HEK293 (cell line): ENCODE data around the gene ADAMTSL3.
A peak's percentile ranks its signal among the peaks of the same experiment; 100 is the strongest.

Experiments
- CTCF ChIA-PET: fragments of 350-600 bp; formaldehyde crosslinking; extraction: SDS; loops from one replicate; lab custom pipeline; 2021; ENCODE audit warnings: antibody characterized with exemption; lab: Yijun Ruan, JAX
- POLR2A ChIA-PET: fragments of 300-600 bp; formaldehyde crosslinking; extraction: SDS; loops from one replicate; lab custom pipeline; 2020; ENCODE audit warnings: antibody characterized with exemption, inconsistent platforms; lab: Yijun Ruan, JAX
- H3K27ac ChIP-seq: fragments of 200-500 bp; sonication (Bioruptor generic); 2 replicates; pipeline ENCODE4 v1.5.1; 2014; ENCODE audit warnings: low read depth, low read length, control low read depth, inconsistent platforms; ENCODE audit errors: extremely low read depth
- H3K36me3 ChIP-seq, 2 experiments: fragments of 200-500 bp in 1 of 2; sonication (Bioruptor generic) in 1 of 2; 1 replicate in 1 of 2; 2 replicates in 1 of 2; pipeline ENCODE4 v1.5.1; 2014 to 2017; ENCODE audit warnings: inconsistent platforms in 2 of 2, low read length in 2 of 2; ENCODE audit not compliant: control insufficient read depth in 2 of 2, insufficient read depth in 1 of 2
- H3K4me1 ChIP-seq: fragments of 200-500 bp; sonication (Bioruptor generic); 2 replicates; pipeline ENCODE4 v1.5.1; 2014; ENCODE audit warnings: mild to moderate bottlenecking, low read length, inconsistent platforms; ENCODE audit not compliant: control insufficient read depth, insufficient read depth
- H3K4me3 ChIP-seq: 2 replicates; pipeline ENCODE4 v1.5.1; 2011; ENCODE audit warnings: low read depth, mild to moderate bottlenecking, control low read depth, low read length, moderate library complexity
- H3K9me3 ChIP-seq: fragments of 200-500 bp; sonication (Bioruptor generic); 2 replicates; pipeline ENCODE4 v1.5.1; 2014; ENCODE audit warnings: low read depth, low read length, inconsistent platforms; ENCODE audit not compliant: control insufficient read depth, insufficient read depth
- KLF9 ChIP-seq: fragments of 450-650 bp; formaldehyde crosslinking; IDR thresholded peaks from 2 replicates; pipeline ENCODE4 v1.5.1; 2016; ENCODE audit warnings: missing biosample characterization, missing genetic modification characterization, low read depth
- RBAK ChIP-seq: fragments of 450-650 bp; formaldehyde crosslinking; IDR thresholded peaks from 2 replicates; pipeline ENCODE4 v1.5.1; 2016; ENCODE audit warnings: missing biosample characterization, missing genetic modification characterization
- ZBTB20 ChIP-seq: fragments of 450-650 bp; formaldehyde crosslinking; IDR thresholded peaks from 2 replicates; pipeline ENCODE4 v1.5.1; 2016; ENCODE audit warnings: missing biosample characterization, missing genetic modification characterization
- ZBTB8A ChIP-seq: fragments of 450-650 bp; formaldehyde crosslinking; IDR thresholded peaks from 2 replicates; pipeline ENCODE4 v1.5.1; 2016; ENCODE audit warnings: missing biosample characterization, missing genetic modification characterization
- ZNF23 ChIP-seq: fragments of 450-650 bp; formaldehyde crosslinking; IDR thresholded peaks from 2 replicates; pipeline ENCODE4 v1.5.1; 2016; ENCODE audit warnings: missing biosample characterization, missing genetic modification characterization, borderline replicate concordance
- ZNF335 ChIP-seq: fragments of 450-650 bp; formaldehyde crosslinking; conservative IDR thresholded peaks from 2 replicates; pipeline ENCODE4 v1.5.1; 2016; ENCODE audit warnings: missing biosample characterization, missing genetic modification characterization
- ZNF660 ChIP-seq: fragments of 450-650 bp; IDR thresholded peaks from 2 replicates; pipeline ENCODE4 v1.5.1; 2018; ENCODE audit warnings: missing biosample characterization, mild to moderate bottlenecking, missing genetic modification characterization
- TF ChIP-seq, protein P1 (sequence below): fragments of 450-650 bp; formaldehyde crosslinking; IDR thresholded peaks from 2 replicates; pipeline ENCODE4 v1.5.1; 2016; ENCODE audit warnings: missing biosample characterization, missing genetic modification characterization
- TF ChIP-seq, protein P2 (sequence below): fragments of 450-650 bp; formaldehyde crosslinking; IDR thresholded peaks from 2 replicates; pipeline ENCODE4 v1.5.1; 2016; ENCODE audit warnings: missing biosample characterization, missing genetic modification characterization
- TF ChIP-seq, protein P3 (sequence below): fragments of 450-650 bp; formaldehyde crosslinking; IDR thresholded peaks from 2 replicates; pipeline ENCODE4 v1.5.1; 2016; ENCODE audit warnings: missing biosample characterization, missing genetic modification characterization
- TF ChIP-seq, protein P4 (sequence below): fragments of 450-650 bp; formaldehyde crosslinking; IDR thresholded peaks from 2 replicates; pipeline ENCODE4 v1.5.1; 2016; ENCODE audit warnings: missing biosample characterization, missing genetic modification characterization
- TF ChIP-seq, protein P5 (sequence below): fragments of 450-650 bp; formaldehyde crosslinking; IDR thresholded peaks from 2 replicates; pipeline ENCODE4 v1.5.1; 2016; ENCODE audit warnings: missing biosample characterization, missing genetic modification characterization
- TF ChIP-seq, protein P6 (sequence below): fragments of 450-650 bp; formaldehyde crosslinking; IDR thresholded peaks from 2 replicates; pipeline ENCODE4 v1.5.1; 2017; ENCODE audit warnings: missing biosample characterization, missing genetic modification characterization
- TF ChIP-seq, protein P7 (sequence below): fragments of 450-650 bp; formaldehyde crosslinking; IDR thresholded peaks from 2 replicates; pipeline ENCODE4 v1.5.1; 2016; ENCODE audit warnings: missing biosample characterization, missing genetic modification characterization, borderline replicate concordance

Gene ADAMTSL3, protein sequence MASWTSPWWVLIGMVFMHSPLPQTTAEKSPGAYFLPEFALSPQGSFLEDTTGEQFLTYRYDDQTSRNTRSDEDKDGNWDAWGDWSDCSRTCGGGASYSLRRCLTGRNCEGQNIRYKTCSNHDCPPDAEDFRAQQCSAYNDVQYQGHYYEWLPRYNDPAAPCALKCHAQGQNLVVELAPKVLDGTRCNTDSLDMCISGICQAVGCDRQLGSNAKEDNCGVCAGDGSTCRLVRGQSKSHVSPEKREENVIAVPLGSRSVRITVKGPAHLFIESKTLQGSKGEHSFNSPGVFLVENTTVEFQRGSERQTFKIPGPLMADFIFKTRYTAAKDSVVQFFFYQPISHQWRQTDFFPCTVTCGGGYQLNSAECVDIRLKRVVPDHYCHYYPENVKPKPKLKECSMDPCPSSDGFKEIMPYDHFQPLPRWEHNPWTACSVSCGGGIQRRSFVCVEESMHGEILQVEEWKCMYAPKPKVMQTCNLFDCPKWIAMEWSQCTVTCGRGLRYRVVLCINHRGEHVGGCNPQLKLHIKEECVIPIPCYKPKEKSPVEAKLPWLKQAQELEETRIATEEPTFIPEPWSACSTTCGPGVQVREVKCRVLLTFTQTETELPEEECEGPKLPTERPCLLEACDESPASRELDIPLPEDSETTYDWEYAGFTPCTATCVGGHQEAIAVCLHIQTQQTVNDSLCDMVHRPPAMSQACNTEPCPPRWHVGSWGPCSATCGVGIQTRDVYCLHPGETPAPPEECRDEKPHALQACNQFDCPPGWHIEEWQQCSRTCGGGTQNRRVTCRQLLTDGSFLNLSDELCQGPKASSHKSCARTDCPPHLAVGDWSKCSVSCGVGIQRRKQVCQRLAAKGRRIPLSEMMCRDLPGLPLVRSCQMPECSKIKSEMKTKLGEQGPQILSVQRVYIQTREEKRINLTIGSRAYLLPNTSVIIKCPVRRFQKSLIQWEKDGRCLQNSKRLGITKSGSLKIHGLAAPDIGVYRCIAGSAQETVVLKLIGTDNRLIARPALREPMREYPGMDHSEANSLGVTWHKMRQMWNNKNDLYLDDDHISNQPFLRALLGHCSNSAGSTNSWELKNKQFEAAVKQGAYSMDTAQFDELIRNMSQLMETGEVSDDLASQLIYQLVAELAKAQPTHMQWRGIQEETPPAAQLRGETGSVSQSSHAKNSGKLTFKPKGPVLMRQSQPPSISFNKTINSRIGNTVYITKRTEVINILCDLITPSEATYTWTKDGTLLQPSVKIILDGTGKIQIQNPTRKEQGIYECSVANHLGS (N-terminal part only)

DNA sequence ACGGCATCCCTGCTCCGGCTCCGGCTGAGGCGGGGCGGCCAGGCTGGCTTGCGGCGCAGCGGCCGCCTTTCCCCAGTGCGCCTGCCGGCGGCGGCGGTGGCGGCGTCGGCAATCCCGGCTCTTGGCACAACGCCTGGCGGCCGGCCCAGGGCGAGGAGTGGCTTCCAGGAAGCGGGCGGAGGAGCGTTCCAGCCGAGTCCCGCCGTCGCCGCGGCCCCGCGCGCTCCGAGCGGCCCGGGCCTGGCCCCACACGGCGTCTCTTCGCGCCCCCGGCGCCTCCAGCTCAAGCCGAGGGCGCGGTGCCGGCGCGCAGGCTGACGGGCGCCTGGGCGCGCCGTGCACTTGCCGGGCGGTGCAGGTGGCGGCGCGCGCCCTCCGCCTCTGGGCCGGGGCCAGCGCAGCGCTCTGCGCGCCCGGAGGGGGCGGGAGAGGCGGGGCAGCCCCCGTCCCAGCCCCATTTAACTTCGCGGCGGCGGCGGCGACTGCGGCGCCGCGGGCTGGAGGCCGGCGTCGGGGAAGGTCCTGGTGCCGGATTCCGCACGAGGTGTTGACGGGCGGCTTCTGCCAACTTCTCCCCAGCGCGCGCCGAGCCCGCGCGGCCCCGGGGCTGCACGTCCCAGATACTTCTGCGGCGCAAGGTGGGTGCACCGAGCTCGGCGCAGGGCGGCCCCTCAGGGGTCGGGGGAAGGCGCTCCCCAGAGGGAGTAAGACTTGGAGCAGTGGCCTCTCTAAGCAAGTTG is at the start of gene ADAMTSL3:
Gene ADAMTSL3, plus strand, starts transcription at position 485 of the 740 bp plus-strand sequence. CDS start 1,639 bp downstream, outside the sequence.
- peaks cover 3% of the 10 kb centered on the region; the same call in 1 of the 2 replicates for H3K4me1 ChIP-seq
- POLR2A ChIA-PET = no interaction called here
- H3K36me3 ChIP-seq = no peaks in the 10 kb centered on the region
- CTCF ChIA-PET = interaction anchor here (0.6 to 1.3 kb wide), 2 partner anchors 52 to 381 kb away, joined by 3 to 4 read pairs; no protein-coding TSS in a partner anchor
- H3K4me3 ChIP-seq = peak within 1 kb of the TSS; percentile 39
- H3K9me3 ChIP-seq = no peaks in the 10 kb centered on the region
- H3K27ac ChIP-seq = no peak within 1 kb of the TSS; the same call in 1 of the 2 replicates
- TF ChIP-seq, protein P1, sequence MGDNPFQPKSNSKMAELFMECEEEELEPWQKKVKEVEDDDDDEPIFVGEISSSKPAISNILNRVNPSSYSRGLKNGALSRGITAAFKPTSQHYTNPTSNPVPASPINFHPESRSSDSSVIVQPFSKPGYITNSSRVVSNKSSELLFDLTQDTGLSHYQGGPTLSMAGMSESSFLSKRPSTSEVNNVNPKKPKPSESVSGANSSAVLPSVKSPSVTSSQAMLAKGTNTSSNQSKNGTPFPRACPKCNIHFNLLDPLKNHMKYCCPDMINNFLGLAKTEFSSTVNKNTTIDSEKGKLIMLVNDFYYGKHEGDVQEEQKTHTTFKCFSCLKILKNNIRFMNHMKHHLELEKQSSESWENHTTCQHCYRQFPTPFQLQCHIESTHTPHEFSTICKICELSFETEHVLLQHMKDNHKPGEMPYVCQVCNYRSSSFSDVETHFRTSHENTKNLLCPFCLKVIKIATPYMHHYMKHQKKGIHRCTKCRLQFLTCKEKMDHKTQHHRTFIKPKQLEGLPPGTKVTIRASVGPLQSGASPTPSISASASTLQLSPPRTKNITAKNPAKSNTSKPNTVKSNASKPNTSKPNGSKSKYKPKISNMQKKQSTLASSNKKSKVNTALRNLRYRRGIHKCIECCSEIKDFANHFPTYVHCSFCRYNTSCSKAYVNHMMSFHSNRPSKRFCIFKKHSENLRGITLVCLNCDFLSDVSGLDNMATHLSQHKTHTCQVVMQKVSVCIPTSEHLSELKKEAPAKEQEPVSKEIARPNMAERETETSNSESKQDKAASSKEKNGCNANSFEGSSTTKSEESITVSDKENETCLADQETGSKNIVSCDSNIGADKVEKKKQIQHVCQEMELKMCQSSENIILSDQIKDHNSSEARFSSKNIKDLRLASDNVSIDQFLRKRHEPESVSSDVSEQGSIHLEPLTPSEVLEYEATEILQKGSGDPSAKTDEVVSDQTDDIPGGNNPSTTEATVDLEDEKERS (tag by site-specific recombination) = no peak
- TF ChIP-seq, protein P2, sequence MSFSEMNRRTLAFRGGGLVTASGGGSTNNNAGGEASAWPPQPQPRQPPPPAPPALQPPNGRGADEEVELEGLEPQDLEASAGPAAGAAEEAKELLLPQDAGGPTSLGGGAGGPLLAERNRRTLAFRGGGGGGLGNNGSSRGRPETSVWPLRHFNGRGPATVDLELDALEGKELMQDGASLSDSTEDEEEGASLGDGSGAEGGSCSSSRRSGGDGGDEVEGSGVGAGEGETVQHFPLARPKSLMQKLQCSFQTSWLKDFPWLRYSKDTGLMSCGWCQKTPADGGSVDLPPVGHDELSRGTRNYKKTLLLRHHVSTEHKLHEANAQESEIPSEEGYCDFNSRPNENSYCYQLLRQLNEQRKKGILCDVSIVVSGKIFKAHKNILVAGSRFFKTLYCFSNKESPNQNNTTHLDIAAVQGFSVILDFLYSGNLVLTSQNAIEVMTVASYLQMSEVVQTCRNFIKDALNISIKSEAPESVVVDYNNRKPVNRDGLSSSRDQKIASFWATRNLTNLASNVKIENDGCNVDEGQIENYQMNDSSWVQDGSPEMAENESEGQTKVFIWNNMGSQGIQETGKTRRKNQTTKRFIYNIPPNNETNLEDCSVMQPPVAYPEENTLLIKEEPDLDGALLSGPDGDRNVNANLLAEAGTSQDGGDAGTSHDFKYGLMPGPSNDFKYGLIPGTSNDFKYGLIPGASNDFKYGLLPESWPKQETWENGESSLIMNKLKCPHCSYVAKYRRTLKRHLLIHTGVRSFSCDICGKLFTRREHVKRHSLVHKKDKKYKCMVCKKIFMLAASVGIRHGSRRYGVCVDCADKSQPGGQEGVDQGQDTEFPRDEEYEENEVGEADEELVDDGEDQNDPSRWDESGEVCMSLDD (tag by site-specific recombination) = no peak
- TF ChIP-seq, protein P3, sequence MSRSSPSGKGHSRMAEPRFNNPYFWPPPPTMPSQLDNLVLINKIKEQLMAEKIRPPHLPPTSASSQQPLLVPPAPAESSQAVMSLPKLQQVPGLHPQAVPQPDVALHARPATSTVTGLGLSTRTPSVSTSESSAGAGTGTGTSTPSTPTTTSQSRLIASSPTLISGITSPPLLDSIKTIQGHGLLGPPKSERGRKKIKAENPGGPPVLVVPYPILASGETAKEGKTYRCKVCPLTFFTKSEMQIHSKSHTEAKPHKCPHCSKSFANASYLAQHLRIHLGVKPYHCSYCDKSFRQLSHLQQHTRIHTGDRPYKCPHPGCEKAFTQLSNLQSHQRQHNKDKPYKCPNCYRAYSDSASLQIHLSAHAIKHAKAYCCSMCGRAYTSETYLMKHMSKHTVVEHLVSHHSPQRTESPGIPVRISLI (tag by site-specific recombination) = no peak
- TF ChIP-seq, protein P4, sequence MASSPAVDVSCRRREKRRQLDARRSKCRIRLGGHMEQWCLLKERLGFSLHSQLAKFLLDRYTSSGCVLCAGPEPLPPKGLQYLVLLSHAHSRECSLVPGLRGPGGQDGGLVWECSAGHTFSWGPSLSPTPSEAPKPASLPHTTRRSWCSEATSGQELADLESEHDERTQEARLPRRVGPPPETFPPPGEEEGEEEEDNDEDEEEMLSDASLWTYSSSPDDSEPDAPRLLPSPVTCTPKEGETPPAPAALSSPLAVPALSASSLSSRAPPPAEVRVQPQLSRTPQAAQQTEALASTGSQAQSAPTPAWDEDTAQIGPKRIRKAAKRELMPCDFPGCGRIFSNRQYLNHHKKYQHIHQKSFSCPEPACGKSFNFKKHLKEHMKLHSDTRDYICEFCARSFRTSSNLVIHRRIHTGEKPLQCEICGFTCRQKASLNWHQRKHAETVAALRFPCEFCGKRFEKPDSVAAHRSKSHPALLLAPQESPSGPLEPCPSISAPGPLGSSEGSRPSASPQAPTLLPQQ = no peak
- no peak for TF ChIP-seq KLF9 (tag by site-specific recombination)
- TF ChIP-seq, protein P5, sequence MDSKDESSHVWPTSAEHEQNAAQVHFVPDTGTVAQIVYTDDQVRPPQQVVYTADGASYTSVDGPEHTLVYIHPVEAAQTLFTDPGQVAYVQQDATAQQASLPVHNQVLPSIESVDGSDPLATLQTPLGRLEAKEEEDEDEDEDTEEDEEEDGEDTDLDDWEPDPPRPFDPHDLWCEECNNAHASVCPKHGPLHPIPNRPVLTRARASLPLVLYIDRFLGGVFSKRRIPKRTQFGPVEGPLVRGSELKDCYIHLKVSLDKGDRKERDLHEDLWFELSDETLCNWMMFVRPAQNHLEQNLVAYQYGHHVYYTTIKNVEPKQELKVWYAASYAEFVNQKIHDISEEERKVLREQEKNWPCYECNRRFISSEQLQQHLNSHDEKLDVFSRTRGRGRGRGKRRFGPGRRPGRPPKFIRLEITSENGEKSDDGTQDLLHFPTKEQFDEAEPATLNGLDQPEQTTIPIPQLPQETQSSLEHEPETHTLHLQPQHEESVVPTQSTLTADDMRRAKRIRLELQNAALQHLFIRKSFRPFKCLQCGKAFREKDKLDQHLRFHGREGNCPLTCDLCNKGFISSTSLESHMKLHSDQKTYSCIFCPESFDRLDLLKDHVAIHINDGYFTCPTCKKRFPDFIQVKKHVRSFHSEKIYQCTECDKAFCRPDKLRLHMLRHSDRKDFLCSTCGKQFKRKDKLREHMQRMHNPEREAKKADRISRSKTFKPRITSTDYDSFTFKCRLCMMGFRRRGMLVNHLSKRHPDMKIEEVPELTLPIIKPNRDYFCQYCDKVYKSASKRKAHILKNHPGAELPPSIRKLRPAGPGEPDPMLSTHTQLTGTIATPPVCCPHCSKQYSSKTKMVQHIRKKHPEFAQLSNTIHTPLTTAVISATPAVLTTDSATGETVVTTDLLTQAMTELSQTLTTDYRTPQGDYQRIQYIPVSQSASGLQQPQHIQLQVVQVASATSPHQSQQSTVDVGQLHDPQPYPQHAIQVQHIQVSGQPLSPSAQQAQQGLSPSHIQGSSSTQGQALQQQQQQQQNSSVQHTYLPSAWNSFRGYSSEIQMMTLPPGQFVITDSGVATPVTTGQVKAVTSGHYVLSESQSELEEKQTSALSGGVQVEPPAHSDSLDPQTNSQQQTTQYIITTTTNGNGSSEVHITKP = no peak
- TF ChIP-seq ZBTB8A = peak; percentile 40; the same call in 1 of the 2 replicates
- TF ChIP-seq, protein P6, sequence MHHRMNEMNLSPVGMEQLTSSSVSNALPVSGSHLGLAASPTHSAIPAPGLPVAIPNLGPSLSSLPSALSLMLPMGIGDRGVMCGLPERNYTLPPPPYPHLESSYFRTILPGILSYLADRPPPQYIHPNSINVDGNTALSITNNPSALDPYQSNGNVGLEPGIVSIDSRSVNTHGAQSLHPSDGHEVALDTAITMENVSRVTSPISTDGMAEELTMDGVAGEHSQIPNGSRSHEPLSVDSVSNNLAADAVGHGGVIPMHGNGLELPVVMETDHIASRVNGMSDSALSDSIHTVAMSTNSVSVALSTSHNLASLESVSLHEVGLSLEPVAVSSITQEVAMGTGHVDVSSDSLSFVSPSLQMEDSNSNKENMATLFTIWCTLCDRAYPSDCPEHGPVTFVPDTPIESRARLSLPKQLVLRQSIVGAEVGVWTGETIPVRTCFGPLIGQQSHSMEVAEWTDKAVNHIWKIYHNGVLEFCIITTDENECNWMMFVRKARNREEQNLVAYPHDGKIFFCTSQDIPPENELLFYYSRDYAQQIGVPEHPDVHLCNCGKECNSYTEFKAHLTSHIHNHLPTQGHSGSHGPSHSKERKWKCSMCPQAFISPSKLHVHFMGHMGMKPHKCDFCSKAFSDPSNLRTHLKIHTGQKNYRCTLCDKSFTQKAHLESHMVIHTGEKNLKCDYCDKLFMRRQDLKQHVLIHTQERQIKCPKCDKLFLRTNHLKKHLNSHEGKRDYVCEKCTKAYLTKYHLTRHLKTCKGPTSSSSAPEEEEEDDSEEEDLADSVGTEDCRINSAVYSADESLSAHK = no peak
- TF ChIP-seq ZBTB20 = 0 out of 2 replicates have a peak, but pooled peaks have one; percentile 1
- TF ChIP-seq ZNF660 (tag by site-specific recombination) = peak; percentile 27; the same call in 1 of the 2 replicates
- TF ChIP-seq ZNF335 (tag by site-specific recombination) = peak; percentile 51
- TF ChIP-seq RBAK (tag by site-specific recombination) = no peak
- TF ChIP-seq, protein P7, sequence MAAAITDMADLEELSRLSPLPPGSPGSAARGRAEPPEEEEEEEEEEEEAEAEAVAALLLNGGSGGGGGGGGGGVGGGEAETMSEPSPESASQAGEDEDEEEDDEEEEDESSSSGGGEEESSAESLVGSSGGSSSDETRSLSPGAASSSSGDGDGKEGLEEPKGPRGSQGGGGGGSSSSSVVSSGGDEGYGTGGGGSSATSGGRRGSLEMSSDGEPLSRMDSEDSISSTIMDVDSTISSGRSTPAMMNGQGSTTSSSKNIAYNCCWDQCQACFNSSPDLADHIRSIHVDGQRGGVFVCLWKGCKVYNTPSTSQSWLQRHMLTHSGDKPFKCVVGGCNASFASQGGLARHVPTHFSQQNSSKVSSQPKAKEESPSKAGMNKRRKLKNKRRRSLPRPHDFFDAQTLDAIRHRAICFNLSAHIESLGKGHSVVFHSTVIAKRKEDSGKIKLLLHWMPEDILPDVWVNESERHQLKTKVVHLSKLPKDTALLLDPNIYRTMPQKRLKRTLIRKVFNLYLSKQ = no peak
- no peak for TF ChIP-seq ZNF23 (tag by site-specific recombination)
